ENCODE measurements around the gene TDRD12.
"Not testable (repeated sequence)": the region's sequence is repeated elsewhere in the genome, so short reads cannot be mapped to it uniquely, and the experiment has no call there.

The TDRD12 gene

GRCh38 chr19:32744555-32745325, 25.2 kb downstream of the TDRD12 start:
- DNase-seq, result no peak
- intact Hi-C loops (cut with DNase I), result no loop called here

- DNase-seq; intact Hi-C loops (cut with DNase I): not testable (repeated sequence)
Measured at GRCh38 chr19:32745594-32746251, 26.2 kb downstream of the TDRD12 start.

- DNase-seq; intact Hi-C loops (cut with DNase I): not testable (repeated sequence)
Measured at GRCh38 chr19:32746631-32747196, 27.1 kb downstream of the TDRD12 start.

GRCh38 chr19:32748497-32748896, 28.9 kb downstream of the TDRD12 start:
- intact Hi-C loops (cut with DNase I), result no loop called here

GRCh38 chr19:32748948-32749347, 29.4 kb downstream of the TDRD12 start:
- intact Hi-C loops (cut with DNase I), result no loop called here
- no peak for DNase-seq

More at GRCh38 chr19:32748497-32748896, 28.9 kb downstream of the TDRD12 start:
- peak in 1 of 10 donors; percentile 10 for DNase-seq

GRCh38 chr19:32749361-32749760, 29.8 kb downstream of the TDRD12 start:
- intact Hi-C loops (cut with DNase I), result no loop called here
- DNase-seq, result no peak

- intact Hi-C loops (cut with DNase I), result no loop called here
- DNase-seq, result no peak
Measured at GRCh38 chr19:32750441-32751055, 31.0 kb downstream of the TDRD12 start.

- no peak for DNase-seq
- intact Hi-C loops (cut with DNase I), result no loop called here
Measured at GRCh38 chr19:32751066-32751465, 31.5 kb downstream of the TDRD12 start.

- intact Hi-C loops (cut with DNase I), result no loop called here
- no peak for DNase-seq
Measured at GRCh38 chr19:32757189-32757588, 37.6 kb downstream of the TDRD12 start.

GRCh38 chr19:32765365-32765764, 45.8 kb downstream of the TDRD12 start:
- intact Hi-C loops (cut with DNase I); DNase-seq: not testable (repeated sequence)

- DNase-seq, result no peak
- intact Hi-C loops (cut with DNase I), result no loop called here
Measured at GRCh38 chr19:32767951-32768679, 48.5 kb downstream of the TDRD12 start.

GRCh38 chr19:32771596-32771995, 52.0 kb downstream of the TDRD12 start:
- intact Hi-C loops (cut with DNase I), result no loop called here
- no peak for DNase-seq

GRCh38 chr19:32773126-32773525, 53.6 kb downstream of the TDRD12 start:
- DNase-seq, result no peak
- intact Hi-C loops (cut with DNase I), result no loop called here

GRCh38 chr19:32779082-32779481, 59.5 kb downstream of the TDRD12 start:
- intact Hi-C loops (cut with DNase I), result no loop called here
- no peak for DNase-seq

GRCh38 chr19:32781280-32781679, 61.7 kb downstream of the TDRD12 start:
- no peak for DNase-seq
- intact Hi-C loops (cut with DNase I), result no loop called here

GRCh38 chr19:32782089-32782488, 62.5 kb downstream of the TDRD12 start:
- intact Hi-C loops (cut with DNase I); DNase-seq: not testable (repeated sequence)

GRCh38 chr19:32787161-32787813, 67.7 kb downstream of the TDRD12 start:
- DNase-seq; intact Hi-C loops (cut with DNase I): not testable (repeated sequence)

- DNase-seq; intact Hi-C loops (cut with DNase I): not testable (repeated sequence)
Measured at GRCh38 chr19:32787895-32788294, 68.3 kb downstream of the TDRD12 start.

- intact Hi-C loops (cut with DNase I), result no loop called here
- DNase-seq, result no peak
Measured at GRCh38 chr19:32789429-32789828, 69.9 kb downstream of the TDRD12 start.

GRCh38 chr19:32798201-32798600, 78.6 kb downstream of the TDRD12 start:
- no peak for DNase-seq

More at GRCh38 chr19:32798201-32798600, 78.6 kb downstream of the TDRD12 start:
- intact Hi-C loops (cut with DNase I), result no loop called here

All from posterior cingulate gyrus (tissue), 11 donors.